ENCODE data around the gene PCDHB5.

DNA sequence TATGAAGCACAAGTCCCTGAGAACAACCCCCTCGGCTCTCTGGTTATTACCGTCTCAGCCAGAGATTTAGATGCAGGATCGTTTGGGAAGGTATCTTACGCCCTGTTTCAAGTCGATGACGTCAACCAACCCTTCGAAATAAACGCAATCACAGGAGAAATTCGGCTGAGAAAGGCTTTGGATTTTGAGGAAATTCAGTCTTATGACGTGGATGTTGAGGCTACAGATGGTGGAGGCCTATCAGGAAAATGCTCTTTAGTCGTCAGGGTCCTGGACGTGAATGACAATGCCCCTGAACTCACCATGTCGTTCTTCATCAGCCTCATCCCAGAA, 16.0 kb downstream of the PCDHB5 start:
- TF ChIP-seq POLR2A (IDR thresholded peaks at IDR 0.05; ENCODE audit: low read length) (no peak), GATA1 (IDR thresholded peaks at IDR 0.05; ENCODE audit: low read depth, low read length) (no peak)

All from erythroblast (primary cell).